ENCODE data around the gene BUD31.
"Not testable (repeated sequence)": the region's sequence is repeated elsewhere in the genome, so short reads cannot be mapped to it uniquely, and the experiment has no call there.

BUD31 gene

DNA sequence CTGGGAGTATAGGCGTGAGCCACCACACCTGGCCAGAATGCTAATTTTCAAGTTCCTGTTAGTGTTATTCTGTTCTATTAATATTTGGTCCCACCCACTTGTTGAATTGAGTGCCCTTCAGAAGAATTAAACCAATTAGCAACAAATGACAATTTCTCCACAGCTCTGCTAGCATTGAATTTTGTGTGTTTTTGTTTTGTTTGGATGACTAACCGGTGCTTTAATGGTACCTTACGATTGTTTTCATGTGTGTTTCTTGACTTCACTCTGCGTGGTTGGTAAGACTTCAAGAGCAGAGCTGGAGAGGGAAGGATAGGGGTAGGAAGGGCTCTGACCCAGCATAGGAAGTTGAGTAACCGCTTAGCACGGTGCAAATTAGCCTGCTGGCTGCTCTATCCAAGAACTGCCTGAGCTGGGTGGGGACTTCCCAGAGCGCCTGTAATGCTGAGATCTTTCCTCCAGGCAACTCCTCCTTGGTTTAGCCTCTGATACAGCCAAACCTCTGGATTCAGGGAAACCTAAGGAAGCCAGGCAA is 29.7 kb upstream of the BUD31 start:
- H3K4me3 ChIP-seq (ENCODE audit: low read depth, low read length), result no peak overlapping the region
- no peak for TF ChIP-seq ZNF473 (tag by site-specific recombination; IDR thresholded peaks at IDR 0.05)
- no peak for TF ChIP-seq ZNF423 (tag by site-specific recombination; IDR thresholded peaks at IDR 0.05)
- no peak for TF ChIP-seq ZNF548 (tag by site-specific recombination; IDR thresholded peaks at IDR 0.05)
- TF ChIP-seq ZNF433 (tag by site-specific recombination; IDR thresholded peaks at IDR 0.05; ENCODE audit: low read depth), result no peak
- TF ChIP-seq ZNF362 (tag by site-specific recombination; IDR thresholded peaks at IDR 0.05), result no peak
- no peak for TF ChIP-seq SP3 (tag by site-specific recombination; IDR thresholded peaks at IDR 0.05)
- TF ChIP-seq ZNF274 (IDR thresholded peaks at IDR 0.05; ENCODE audit: low read length), result no peak
- TF ChIP-seq ZNF274 (tag by site-specific recombination; IDR thresholded peaks at IDR 0.05; ENCODE audit: borderline replicate concordance), result no peak
- TF ChIP-seq PRDM10 (tag by site-specific recombination; IDR thresholded peaks at IDR 0.05), result no peak
- TF ChIP-seq ZNF843 (tag by site-specific recombination; IDR thresholded peaks at IDR 0.05), result no peak
- TF ChIP-seq, protein P1, sequence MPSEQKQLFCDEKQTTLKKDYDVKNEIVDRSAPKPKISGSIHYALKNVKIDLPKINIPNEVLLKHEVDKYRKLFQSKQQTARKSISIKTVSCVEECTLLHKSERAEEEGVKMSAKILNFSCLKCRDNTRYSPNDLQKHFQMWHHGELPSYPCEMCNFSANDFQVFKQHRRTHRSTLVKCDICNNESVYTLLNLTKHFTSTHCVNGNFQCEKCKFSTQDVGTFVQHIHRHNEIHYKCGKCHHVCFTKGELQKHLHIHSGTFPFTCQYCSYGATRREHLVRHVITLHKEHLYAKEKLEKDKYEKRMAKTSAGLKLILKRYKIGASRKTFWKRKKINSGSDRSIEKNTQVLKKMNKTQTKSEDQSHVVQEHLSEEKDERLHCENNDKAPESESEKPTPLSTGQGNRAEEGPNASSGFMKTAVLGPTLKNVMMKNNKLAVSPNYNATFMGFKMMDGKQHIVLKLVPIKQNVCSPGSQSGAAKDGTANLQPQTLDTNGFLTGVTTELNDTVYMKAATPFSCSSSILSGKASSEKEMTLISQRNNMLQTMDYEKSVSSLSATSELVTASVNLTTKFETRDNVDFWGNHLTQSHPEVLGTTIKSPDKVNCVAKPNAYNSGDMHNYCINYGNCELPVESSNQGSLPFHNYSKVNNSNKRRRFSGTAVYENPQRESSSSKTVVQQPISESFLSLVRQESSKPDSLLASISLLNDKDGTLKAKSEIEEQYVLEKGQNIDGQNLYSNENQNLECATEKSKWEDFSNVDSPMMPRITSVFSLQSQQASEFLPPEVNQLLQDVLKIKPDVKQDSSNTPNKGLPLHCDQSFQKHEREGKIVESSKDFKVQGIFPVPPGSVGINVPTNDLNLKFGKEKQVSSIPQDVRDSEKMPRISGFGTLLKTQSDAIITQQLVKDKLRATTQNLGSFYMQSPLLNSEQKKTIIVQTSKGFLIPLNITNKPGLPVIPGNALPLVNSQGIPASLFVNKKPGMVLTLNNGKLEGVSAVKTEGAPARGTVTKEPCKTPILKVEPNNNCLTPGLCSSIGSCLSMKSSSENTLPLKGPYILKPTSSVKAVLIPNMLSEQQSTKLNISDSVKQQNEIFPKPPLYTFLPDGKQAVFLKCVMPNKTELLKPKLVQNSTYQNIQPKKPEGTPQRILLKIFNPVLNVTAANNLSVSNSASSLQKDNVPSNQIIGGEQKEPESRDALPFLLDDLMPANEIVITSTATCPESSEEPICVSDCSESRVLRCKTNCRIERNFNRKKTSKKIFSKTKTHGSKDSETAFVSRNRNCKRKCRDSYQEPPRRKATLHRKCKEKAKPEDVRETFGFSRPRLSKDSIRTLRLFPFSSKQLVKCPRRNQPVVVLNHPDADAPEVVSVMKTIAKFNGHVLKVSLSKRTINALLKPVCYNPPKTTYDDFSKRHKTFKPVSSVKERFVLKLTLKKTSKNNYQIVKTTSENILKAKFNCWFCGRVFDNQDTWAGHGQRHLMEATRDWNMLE (tag by site-specific recombination; conservative IDR thresholded peaks at IDR 0.05; ENCODE audit: low read depth), result no peak
- TF ChIP-seq SCRT1 (tag by site-specific recombination; IDR thresholded peaks at IDR 0.05; ENCODE audit: borderline replicate concordance), result peak; percentile 69; the same call in 1 of the 2 replicates
- no peak for TF ChIP-seq ZNF19 (tag by site-specific recombination; IDR thresholded peaks at IDR 0.05; ENCODE audit: low read depth)
- no peak for TF ChIP-seq ZNF133 (tag by site-specific recombination; IDR thresholded peaks at IDR 0.05)
- TF ChIP-seq, protein P2, sequence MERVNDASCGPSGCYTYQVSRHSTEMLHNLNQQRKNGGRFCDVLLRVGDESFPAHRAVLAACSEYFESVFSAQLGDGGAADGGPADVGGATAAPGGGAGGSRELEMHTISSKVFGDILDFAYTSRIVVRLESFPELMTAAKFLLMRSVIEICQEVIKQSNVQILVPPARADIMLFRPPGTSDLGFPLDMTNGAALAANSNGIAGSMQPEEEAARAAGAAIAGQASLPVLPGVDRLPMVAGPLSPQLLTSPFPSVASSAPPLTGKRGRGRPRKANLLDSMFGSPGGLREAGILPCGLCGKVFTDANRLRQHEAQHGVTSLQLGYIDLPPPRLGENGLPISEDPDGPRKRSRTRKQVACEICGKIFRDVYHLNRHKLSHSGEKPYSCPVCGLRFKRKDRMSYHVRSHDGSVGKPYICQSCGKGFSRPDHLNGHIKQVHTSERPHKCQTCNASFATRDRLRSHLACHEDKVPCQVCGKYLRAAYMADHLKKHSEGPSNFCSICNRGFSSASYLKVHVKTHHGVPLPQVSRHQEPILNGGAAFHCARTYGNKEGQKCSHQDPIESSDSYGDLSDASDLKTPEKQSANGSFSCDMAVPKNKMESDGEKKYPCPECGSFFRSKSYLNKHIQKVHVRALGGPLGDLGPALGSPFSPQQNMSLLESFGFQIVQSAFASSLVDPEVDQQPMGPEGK (tag by site-specific recombination; IDR thresholded peaks at IDR 0.05), result no peak
- TF ChIP-seq ZNF514 (tag by site-specific recombination; IDR thresholded peaks at IDR 0.05), result no peak
- TF ChIP-seq SP7 (tag by site-specific recombination; IDR thresholded peaks at IDR 0.05), result peak; percentile 87
- no peak for TF ChIP-seq ZNF169 (tag by site-specific recombination; IDR thresholded peaks at IDR 0.05)
- no peak for TF ChIP-seq ZNF837 (tag by site-specific recombination; IDR thresholded peaks at IDR 0.05)
- TF ChIP-seq OVOL3 (tag by site-specific recombination; IDR thresholded peaks at IDR 0.05), result no peak
- no peak for TF ChIP-seq ZNF561 (tag by site-specific recombination; IDR thresholded peaks at IDR 0.05; ENCODE audit: borderline replicate concordance)
- no peak for TF ChIP-seq ZNF2 (tag by site-specific recombination; IDR thresholded peaks at IDR 0.05)
- peak; percentile 17; the same call in 1 of the 2 replicates for TF ChIP-seq SP2 (tag by site-specific recombination; IDR thresholded peaks at IDR 0.05)
- peak; percentile 95 for TF ChIP-seq SCRT2 (tag by site-specific recombination; IDR thresholded peaks at IDR 0.05)
- no peaks in the 10 kb centered on the region for H3K9me3 ChIP-seq (ENCODE audit: control insufficient read depth, insufficient read depth, low read depth, low read length)
- H3K36me3 ChIP-seq (ENCODE audit: control insufficient read depth in 2 of 2, insufficient read depth in 1 of 2, low read length in 2 of 2), result peaks cover 5% of the 10 kb centered on the region in 2 experiments; a peak in 2 of 3 replicates
- H3K27ac ChIP-seq (ENCODE audit: extremely low read depth, low read depth, low read length), result no peak overlapping the region
- POLR2A ChIA-PET, result no interaction called here
- H3K4me1 ChIP-seq (ENCODE audit: control insufficient read depth, insufficient read depth, low read length), result no peaks in the 10 kb centered on the region; the same call in 1 of the 2 replicates
- CTCF ChIA-PET, result no interaction called here

- POLR2A ChIA-PET; CTCF ChIA-PET; H3K9me3 ChIP-seq (ENCODE audit: control insufficient read depth, insufficient read depth, low read depth, low read length); H3K4me3 ChIP-seq (ENCODE audit: low read depth, low read length); H3K36me3 ChIP-seq (ENCODE audit: control insufficient read depth in 2 of 2, insufficient read depth in 1 of 2, low read length in 2 of 2); H3K27ac ChIP-seq (ENCODE audit: extremely low read depth, low read depth, low read length); H3K4me1 ChIP-seq (ENCODE audit: control insufficient read depth, insufficient read depth, low read length): not testable (repeated sequence)
These were observed 29.1 kb upstream of the BUD31 start for GRCh38 chr7:99379693-99380031.

Data from HEK293 (cell line).